Fibroblast of villous mesenchyme (primary cell): Measurements from ENCODE around the gene GLIS1. TPM values are rescaled to one million over a fixed set of nuclear protein-coding genes. Genes with fewer than 3 reads are reported as not detected.

ENCODE experiments used
- DNase-seq: peaks from one replicate; pipeline ENCODE4 v3.0.0-alpha.2; 2010; ENCODE audit warnings: low read depth
- H3K4me3 ChIP-seq: 2 replicates; pipeline ENCODE4 v1.5.1; 2011; ENCODE audit warnings: low read depth, mild to moderate bottlenecking, low read length
- CTCF ChIP-seq: IDR thresholded peaks from 2 replicates; pipeline ENCODE4 v1.5.1; 2012; ENCODE audit warnings: low read depth, mild to moderate bottlenecking, low read length; ENCODE audit not compliant: insufficient read depth
- total RNA-seq: library from RNA; depleted of rRNA; stranded (reverse); fragments of >200 nt; gene quantifications from 2 replicates; pipeline ENCODE4 v1.2.3, GENCODE V29; 2012

GLIS1 gene
- total RNA-seq, 1 donor, result 0.43 TPM

- no peak for TF ChIP-seq CTCF
- DNase-seq, result no peak
- H3K4me3 ChIP-seq, result no peak overlapping the region
Measured at GRCh38 chr1:53712276-53712675, 26.7 kb downstream of the GLIS1 start.

- H3K4me3 ChIP-seq, result no peak overlapping the region
- DNase-seq, result peak; percentile 22
- no peak for TF ChIP-seq CTCF
Measured at GRCh38 chr1:53710584-53710983, 28.4 kb downstream of the GLIS1 start.

GRCh38 chr1:53708687-53709086 lies 30.3 kb downstream of the GLIS1 start:
- no peak overlapping the region for H3K4me3 ChIP-seq
- no peak for DNase-seq
- no peak for TF ChIP-seq CTCF

- no peak for TF ChIP-seq CTCF
- DNase-seq, result no peak
- no peak overlapping the region for H3K4me3 ChIP-seq
Measured at GRCh38 chr1:53706356-53706755, 32.6 kb downstream of the GLIS1 start.

- no peak overlapping the region for H3K4me3 ChIP-seq
- no peak for TF ChIP-seq CTCF
- no peak for DNase-seq
Measured at GRCh38 chr1:53705446-53706096, 33.4 kb downstream of the GLIS1 start.

GRCh38 chr1:53704804-53705445 lies 34.0 kb downstream of the GLIS1 start:
- no peak for DNase-seq
- no peak for TF ChIP-seq CTCF
- H3K4me3 ChIP-seq, result no peak overlapping the region
